NCI-H526 (cell line): ENCODE measurements around the gene NSDHL.

ENCODE experiments used
- DNase-seq, 2 experiments: peaks; one replicate each; lab custom pipeline; 2025; lab: John Stamatoyannopoulos, UW

NSDHL gene

DNA sequence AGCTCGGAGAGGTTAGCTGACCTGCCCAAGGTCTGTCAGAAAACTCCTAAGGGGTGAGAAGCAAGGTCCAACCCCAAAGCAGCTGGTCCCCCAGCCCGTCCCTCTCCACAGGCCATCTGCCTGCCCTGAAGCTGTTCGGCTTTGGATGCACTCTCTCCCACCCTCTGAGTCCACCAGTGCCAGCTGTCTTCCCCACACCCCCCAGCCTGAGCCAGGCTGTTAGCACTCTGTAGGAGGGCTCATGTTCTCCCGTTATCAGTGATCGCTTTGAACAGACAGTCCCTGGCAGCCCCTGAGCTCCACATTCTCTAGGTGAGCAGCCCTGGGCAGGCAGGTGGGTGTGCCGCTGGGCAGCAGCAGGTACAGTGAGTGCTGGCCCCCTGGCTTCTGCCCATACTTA, 83.0 kb downstream of the NSDHL start:
- no peak for DNase-seq

DNA sequence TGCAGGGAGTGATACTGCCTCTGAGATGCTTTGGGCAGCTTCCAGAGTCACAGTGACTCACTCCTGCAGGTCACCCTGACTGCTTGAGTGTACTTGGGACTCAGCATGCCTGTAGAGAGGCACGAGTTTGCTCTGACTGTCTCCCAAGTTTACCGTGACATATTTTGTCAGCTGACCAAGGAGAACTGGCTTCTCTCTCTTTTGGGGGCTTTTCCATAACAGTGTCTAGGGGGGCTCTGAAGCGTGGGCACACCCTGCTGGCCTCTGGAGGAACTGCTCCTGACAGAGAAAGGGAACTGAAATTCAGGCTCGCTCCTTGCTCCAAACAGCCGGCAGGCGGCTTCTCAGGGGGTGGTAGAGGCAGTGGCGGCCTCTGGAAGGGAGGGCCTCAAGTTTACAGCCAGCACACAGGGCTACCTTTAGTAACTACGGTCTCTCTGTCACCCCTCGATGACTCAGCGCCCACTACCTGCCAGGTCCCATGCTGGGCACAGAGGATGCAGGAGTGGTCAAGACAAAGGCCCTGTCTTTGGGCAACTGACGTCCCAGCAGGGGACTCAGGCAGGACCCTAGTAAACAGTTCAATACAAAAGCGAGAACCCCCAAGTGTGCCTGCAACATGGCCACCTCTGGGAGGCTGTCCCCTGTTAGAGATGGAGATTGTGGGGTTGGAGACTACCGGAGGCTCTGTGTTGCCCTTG, 84.8 kb downstream of the NSDHL start:
- DNase-seq, result peak in 1 of 2 experiments; percentile 38

DNA sequence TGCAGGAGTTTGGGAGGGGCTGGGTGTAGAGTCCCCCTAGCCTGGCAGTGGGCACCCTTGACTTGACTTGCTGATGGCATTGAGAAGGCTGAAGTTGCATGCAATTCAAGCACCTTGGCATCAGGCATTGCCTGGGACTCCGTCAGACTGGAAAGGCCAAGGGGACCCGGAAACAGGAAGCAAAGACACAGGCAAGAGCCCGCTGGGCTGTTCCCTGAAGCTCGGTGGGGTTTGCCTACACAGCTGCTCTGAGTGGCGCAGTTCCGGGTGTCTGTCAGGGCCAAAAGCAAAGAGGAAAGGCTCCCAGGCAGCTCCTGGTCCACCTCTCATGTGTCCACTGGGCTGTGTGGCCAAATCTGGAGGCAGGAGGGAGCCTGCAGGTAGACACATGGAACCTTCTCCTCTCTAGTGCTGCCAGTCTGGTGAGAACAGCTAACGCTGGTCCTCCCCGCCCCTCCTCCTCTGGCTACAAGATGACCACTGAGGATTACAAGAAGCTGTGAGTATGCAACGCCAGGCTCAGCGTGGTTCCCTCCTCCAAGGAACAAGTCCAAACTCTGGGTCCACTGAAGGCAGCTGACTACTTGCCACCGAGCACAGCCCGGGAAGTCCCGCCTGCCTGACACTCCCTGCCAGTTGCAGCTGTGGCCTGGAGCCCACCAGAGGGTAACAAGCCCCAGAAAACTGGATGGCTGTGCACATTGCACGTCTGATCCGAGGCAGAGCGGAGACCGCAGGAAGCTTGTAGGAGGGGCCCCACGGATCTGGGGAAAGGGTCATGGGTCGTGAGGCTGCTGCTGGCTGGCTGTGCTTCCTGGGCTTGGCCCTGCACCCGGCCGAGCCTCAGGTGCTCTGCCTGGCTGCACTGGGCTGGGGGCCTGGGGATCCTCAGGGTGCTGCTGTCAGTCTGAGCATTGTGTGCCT, 87.1 kb downstream of the NSDHL start:
- no peak for DNase-seq

DNA sequence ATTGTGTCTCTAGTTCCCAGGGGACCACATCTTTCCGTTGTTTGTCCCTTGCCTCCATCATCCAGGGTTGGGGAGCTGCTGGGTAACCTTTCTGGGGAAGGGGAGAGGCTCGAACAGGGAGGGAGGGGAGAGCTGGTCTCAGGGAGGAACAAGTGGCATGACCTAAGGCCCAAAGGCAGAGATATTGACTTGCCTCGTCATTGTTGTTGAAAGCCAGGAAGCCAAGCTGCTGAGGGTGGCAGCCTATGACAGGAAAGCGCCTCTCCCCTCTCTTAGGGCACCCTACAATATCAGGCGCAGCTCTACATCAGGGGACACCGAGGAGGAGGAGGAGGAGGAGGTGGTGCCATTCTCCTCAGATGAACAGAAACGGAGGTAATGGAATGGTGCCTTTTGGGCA, 87.8 kb downstream of the NSDHL start:
- DNase-seq, result no peak
